NOMO-1 treated with dmso at 0.1 percent for 144 hours (cell line): Measurements from ENCODE around the gene IRS1.

ENCODE experiments used
- DNase-seq: peaks from one replicate; lab custom pipeline; 2025; ENCODE audit not compliant: unreplicated experiment; lab: John Stamatoyannopoulos, UW

IRS1 gene

GRCh38 chr2:226791056-226791486 is 8.5 kb downstream of the IRS1 start:
- DNase-seq = no peak

GRCh38 chr2:226790431-226790830 is 9.2 kb downstream of the IRS1 start:
- no peak for DNase-seq

GRCh38 chr2:226790011-226790410 is 9.6 kb downstream of the IRS1 start:
- no peak for DNase-seq

GRCh38 chr2:226788881-226789490 is 10.6 kb downstream of the IRS1 start:
- no peak for DNase-seq

GRCh38 chr2:226788064-226788463 is 11.6 kb downstream of the IRS1 start:
- no peak for DNase-seq

GRCh38 chr2:226783885-226784284 is 15.7 kb downstream of the IRS1 start:
- no peak for DNase-seq

- no peak for DNase-seq
Measured at GRCh38 chr2:226782092-226782713, 17.4 kb downstream of the IRS1 start.

GRCh38 chr2:226780431-226780830 is 19.2 kb downstream of the IRS1 start:
- DNase-seq = no peak

GRCh38 chr2:226777611-226778010 is 22.0 kb downstream of the IRS1 start:
- DNase-seq = no peak

- no peak for DNase-seq
Measured at GRCh38 chr2:226776104-226776503, 23.5 kb downstream of the IRS1 start.

- DNase-seq = no peak
Measured at GRCh38 chr2:226775032-226775509, 24.5 kb downstream of the IRS1 start.

GRCh38 chr2:226773291-226773690 is 26.3 kb downstream of the IRS1 start:
- DNase-seq = no peak

GRCh38 chr2:226772389-226773179 is 27.0 kb downstream of the IRS1 start:
- DNase-seq = peak; percentile 85

- no peak for DNase-seq
Measured at GRCh38 chr2:226771067-226771466, 28.6 kb downstream of the IRS1 start.

GRCh38 chr2:226767056-226767813 is 32.4 kb downstream of the IRS1 start:
- DNase-seq = no peak

GRCh38 chr2:226766352-226767055 is 33.1 kb downstream of the IRS1 start:
- no peak for DNase-seq

GRCh38 chr2:226763320-226763719 is 36.3 kb downstream of the IRS1 start:
- no peak for DNase-seq

- no peak for DNase-seq
Measured at GRCh38 chr2:226761195-226761583, 38.4 kb downstream of the IRS1 start.

- DNase-seq = no peak
Measured at GRCh38 chr2:226760412-226761194, 39.0 kb downstream of the IRS1 start.

- no peak for DNase-seq
Measured at GRCh38 chr2:226759768-226760167, 39.9 kb downstream of the IRS1 start.
